NAMALWA (cell line): ENCODE results near the gene SERPINB8.
A peak's percentile ranks its signal among the peaks of the same experiment; 100 is the strongest.
"Not testable (repeated sequence)": the region's sequence is repeated elsewhere in the genome, so short reads cannot be mapped to it uniquely, and the experiment has no call there.

Experiments
- DNase-seq: peaks from one replicate; pipeline ENCODE4 v3.0.0-alpha.2; 2015; ENCODE audit warnings: low spot score

SERPINB8 gene

DNA sequence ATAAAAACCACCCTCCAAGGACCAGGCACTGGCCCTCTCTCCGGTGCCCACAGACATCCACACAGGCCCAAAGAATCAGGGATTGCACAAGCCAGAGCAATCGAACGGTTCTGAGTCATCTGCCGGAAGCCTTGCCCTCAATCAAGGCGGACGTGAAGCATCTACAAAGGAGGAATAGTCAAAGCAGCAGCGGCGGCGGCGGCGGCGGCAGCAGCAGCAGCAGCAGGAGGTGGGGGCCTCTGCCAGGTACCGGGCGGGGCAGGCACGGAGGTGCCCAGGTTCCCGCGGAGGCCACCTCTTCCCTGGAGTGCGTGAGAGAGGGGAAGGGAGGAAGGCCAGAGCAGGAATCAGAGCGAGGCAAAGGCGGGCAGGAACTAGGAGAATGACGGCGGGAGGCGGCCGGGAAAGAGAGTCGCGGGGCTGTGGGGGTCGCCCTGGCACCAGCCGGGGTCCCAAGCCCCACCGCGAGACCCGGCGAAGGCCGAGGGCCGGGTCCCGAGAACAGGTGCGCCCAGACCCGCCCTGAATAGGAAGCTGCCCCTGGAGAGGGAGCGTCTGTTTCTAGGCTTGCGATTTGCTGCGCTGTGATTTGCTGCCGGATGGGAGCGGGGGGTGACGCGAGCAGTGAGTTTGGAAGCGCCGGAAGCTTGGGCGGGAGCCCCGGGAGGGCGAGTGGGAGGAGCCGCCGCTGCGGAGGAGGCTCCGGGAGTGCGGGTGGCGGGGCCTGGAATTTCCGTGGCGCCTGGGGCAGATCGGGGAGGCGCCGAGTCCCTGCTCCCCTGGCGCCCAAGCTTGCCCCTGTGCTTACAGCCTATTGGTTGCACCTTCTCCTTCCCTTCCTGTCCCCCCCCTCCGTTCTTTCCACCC is at the start of gene SERPINB8:
TSS of gene SERPINB8 (plus strand) at position 140 of the 867 bp plus-strand sequence. CDS start 8,228 bp downstream, outside the sequence.
- peak; percentile 79 for DNase-seq

- no peak for DNase-seq
These were observed 47.8 kb upstream of the SERPINB8 start for GRCh38 chr18:63922049-63922448.

- no peak for DNase-seq
These were observed 45.3 kb upstream of the SERPINB8 start for GRCh38 chr18:63924551-63924950.

- DNase-seq = no peak
These were observed 41.5 kb upstream of the SERPINB8 start for GRCh38 chr18:63928331-63928730.

DNA sequence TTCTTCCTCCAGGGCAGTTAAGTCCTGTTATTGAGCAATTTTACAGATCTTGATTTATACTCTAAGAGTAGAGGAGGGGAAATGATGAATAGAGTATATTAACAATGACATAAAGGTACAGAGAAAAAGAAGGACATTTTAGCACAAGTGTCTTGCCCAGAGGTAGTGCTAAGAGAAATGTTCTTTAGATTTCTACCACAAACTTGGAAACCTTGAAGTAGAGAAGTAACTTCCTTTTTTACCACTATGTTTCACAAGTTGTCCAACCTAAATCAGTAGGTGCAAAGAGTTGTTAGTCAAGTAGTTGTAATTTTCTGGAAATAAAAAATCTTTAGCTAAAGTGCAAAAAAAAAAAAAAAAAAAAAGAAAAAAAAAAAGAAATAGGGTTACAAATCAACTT is 40.5 kb upstream of the SERPINB8 start:
- DNase-seq = not testable (repeated sequence)

- DNase-seq = no peak
These were observed 39.0 kb upstream of the SERPINB8 start for GRCh38 chr18:63930773-63931354.

DNA sequence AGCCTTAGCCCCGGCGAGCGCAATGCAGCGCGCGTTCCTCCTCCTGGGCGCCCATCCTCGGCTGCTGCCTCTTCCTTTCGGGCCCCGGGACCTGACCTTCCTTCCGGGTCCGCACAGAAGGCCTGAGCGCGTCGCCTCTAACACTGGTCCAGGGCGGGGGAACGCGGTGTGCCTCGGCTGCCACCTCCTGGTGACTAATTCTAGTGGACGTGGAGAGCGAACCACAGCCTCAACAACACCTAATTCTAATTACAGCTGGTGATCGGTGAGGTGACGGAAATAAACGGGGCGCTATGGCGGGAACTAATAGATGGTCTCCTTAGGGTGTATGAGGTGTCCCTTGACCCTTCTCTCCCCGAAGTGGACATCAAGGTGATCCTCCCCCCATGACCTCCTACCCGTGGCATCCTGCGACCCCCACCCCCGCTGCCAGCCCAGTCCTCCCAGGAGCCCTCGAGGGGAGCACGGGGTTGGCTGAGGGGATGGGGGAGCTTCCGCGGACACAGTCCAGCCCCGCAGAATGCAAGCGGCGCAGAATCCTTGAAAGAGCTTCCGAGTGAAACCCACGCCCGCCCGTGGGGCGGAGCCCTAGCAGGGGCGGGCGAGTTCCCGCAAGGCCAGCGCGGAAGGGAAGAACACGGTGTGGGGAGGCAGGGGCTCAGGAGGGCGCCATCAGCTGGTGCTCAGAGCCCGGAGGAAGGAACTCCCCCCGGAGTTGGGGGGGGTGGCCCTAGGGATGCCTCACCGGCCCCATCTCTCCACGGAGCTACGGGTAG is 33.5 kb upstream of the SERPINB8 start:
- DNase-seq = peak; percentile 84

- DNase-seq = no peak
These were observed 32.9 kb upstream of the SERPINB8 start for GRCh38 chr18:63936932-63937393.

- no peak for DNase-seq
These were observed 29.9 kb upstream of the SERPINB8 start for GRCh38 chr18:63940008-63940407.

GRCh38 chr18:63940543-63941050 is 29.3 kb upstream of the SERPINB8 start:
- not testable (repeated sequence) for DNase-seq

GRCh38 chr18:63947051-63947790 is 22.7 kb upstream of the SERPINB8 start:
- no peak for DNase-seq

GRCh38 chr18:63949068-63949737 is 20.7 kb upstream of the SERPINB8 start, which contains the start of gene HMSD:
Gene HMSD (plus strand): TSS chr18:63949301. CDS start chr18:63953456, 4,155 bp downstream.
- DNase-seq = no peak

DNA sequence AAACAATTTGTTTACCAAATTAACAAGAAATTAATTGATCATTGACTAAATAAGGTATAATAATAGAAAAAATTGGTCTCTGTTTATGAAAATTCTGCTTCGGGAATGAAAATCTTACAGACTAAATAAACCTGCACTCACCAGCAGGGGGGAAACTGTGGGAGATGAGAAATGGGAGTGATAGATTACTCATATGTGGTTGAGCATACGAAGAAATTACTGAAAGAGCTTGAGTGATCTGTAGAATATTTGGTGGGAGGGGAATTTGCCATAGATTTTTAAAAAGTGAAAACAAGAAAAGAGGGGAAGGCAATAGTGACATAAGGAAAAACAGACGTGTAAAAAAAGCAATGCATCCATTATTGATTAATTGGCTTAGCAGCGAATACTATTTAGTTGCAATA is 18.6 kb upstream of the SERPINB8 start:
- peak; percentile 16 for DNase-seq

- DNase-seq = no peak
These were observed 16.1 kb upstream of the SERPINB8 start for GRCh38 chr18:63953811-63954210.

GRCh38 chr18:63956755-63957154 is 13.1 kb upstream of the SERPINB8 start:
- no peak for DNase-seq

- DNase-seq = no peak
These were observed 9.0 kb upstream of the SERPINB8 start for GRCh38 chr18:63960891-63961290.

- DNase-seq = no peak
These were observed 8.4 kb upstream of the SERPINB8 start for GRCh38 chr18:63961435-63961980.

GRCh38 chr18:63962137-63962536 is 7.7 kb upstream of the SERPINB8 start:
- DNase-seq = no peak

DNA sequence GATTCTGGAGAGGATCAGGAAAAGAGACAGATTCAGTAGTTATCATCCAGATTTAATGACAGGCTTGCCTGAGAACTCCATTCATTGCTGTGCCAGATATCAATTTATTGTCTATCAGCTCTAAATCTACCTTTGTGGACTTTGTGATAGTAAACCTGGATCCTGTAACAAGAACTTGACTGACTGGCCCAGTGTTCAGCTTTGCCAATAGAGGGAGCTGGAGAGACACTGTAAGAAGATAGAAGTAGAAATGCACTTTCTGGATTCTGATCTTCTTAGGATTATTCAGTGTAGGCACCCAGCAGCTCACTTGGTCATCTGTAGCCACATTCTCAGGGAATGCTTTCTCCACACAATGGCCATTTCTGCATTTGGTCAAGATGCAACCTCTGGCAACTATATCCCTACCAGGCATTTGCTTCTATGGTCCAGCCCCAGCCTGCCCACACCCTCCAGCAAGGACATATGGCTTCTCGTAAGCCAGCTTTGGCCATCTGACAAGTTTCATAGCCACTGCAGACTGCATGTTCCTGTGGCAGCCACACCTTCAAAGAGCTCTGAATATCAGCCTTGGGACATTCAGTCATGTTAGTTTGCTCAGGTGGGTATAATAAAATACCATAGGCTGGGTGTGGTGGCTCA is 6.1 kb upstream of the SERPINB8 start:
- DNase-seq = peak; percentile 76

DNA sequence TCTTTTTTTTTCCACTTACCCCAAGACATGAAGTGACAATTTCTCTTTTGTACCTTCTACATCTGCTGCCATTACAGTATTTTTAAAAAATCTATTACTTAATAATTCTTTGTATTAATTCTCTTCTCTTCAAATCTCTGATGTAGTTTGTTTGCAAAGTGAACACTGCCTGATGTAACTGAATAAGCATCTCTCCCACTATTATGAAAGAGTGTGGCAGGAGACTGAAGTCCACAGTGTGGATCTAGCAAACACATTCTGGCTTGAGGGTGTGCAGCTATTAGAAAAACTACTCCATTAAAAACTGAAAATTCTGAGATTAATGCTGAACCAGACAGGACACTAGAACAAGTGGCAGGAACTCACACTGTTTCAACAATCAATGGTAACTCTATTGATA is 5.0 kb upstream of the SERPINB8 start:
- DNase-seq = no peak
